Spleen (tissue), 7 donors: ENCODE results near the gene DEFB121.

Experiments
- POLR2A ChIP-seq, 3 donors: fragments of 450-650 bp; IDR thresholded peaks; one replicate each; pipeline ENCODE4 v1.5.1; 2017; ENCODE audit warnings: antibody characterized with exemption in 3 of 3, mild to moderate bottlenecking in 1 of 3
- TF ChIP-seq, protein P1 (sequence below), 11 experiments: fragments of 200-600 bp in 7 of 11; fragments of 450-650 bp in 4 of 11; sonication (generic) in 4 of 11; IDR thresholded peaks in 8 of 11; conservative IDR thresholded peaks in 3 of 11; 1 replicate in 7 of 11; 2 replicates in 4 of 11; pipeline versions ENCODE4 v1.4.0 to v1.8.0; 2016 to 2021; ENCODE audit warnings: antibody characterized with exemption in 11 of 11, inconsistent platforms in 4 of 11, mild to moderate bottlenecking in 1 of 11
- donor health status: DM: no; HTN: no; CAD: no; lungs with moderate emphysema.
- donor health status: DM: no; HTN: no; CAD: no.
- donor health status: DM: no; HTN: no; CAD: no.

DNA sequence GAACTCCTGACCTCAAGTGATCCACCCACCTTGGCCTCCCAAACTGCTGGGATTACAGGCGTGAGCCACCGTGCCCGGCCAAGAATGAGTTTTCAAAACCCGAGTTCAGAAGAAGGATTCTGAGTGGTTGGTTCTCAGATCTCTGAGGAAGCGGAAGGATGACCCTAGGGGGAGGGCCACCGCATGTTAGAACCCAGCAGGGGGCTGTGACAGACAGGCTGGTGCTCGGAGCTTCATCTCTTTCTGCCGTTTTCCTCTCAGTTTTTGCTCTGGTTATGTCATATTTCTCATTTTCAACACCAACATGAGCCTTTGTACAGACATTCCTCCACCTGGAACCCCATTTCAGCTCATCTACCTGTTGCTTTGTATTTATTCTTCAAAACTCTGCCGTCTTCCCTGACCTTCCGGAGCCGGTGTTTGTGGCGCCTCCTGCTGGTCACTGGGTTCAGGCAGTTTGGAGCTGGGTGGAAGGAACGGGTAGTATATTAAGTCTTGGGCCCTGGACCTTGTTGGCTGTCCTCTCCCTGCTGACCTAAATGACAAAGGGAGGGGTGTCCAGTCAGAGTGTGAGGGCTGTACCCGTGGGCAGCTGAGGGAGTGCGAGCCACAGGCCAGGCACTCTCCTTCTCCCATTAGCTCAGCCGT lies 34.1 kb upstream of the DEFB121 start, which contains the start of gene DEFB123:
- TF ChIP-seq, protein P1, sequence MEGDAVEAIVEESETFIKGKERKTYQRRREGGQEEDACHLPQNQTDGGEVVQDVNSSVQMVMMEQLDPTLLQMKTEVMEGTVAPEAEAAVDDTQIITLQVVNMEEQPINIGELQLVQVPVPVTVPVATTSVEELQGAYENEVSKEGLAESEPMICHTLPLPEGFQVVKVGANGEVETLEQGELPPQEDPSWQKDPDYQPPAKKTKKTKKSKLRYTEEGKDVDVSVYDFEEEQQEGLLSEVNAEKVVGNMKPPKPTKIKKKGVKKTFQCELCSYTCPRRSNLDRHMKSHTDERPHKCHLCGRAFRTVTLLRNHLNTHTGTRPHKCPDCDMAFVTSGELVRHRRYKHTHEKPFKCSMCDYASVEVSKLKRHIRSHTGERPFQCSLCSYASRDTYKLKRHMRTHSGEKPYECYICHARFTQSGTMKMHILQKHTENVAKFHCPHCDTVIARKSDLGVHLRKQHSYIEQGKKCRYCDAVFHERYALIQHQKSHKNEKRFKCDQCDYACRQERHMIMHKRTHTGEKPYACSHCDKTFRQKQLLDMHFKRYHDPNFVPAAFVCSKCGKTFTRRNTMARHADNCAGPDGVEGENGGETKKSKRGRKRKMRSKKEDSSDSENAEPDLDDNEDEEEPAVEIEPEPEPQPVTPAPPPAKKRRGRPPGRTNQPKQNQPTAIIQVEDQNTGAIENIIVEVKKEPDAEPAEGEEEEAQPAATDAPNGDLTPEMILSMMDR (IDR thresholded peaks at IDR 0.05 in 8 of 11, conservative IDR thresholded peaks at IDR 0.05 in 3 of 11): no peak
- no peak for TF ChIP-seq POLR2A (IDR thresholded peaks at IDR 0.05)
